ENCODE data around the gene NENF. TPM values are rescaled to one million over a fixed set of nuclear protein-coding genes. Genes with fewer than 3 reads are reported as not detected.
A peak's percentile ranks its signal among the peaks of the same experiment; 100 is the strongest.

The NENF gene
- total RNA-seq, 1 experiment from 2014 or later, result 71.8 TPM

GRCh38 chr1:212402666-212403321 is 29.9 kb upstream of the NENF start:
- CTCF ChIA-PET, result no interaction called here
- no peak overlapping the region for H2AFZ ChIP-seq
- no peaks in the 10 kb centered on the region for H3K27me3 ChIP-seq (ENCODE audit: insufficient read depth, low read depth)
- H3K4me2 ChIP-seq, result peak overlapping the region; percentile 24; the same call in 1 of the 2 replicates
- H3K36me3 ChIP-seq (ENCODE audit: low read depth), result peaks cover 29% of the 10 kb centered on the region
- no peak for TF ChIP-seq CTCF (conservative IDR thresholded peaks at IDR 0.05)
- no peak for TF ChIP-seq EZH2 (IDR thresholded peaks at IDR 0.05; ENCODE audit: low read depth)
- no peaks in the 10 kb centered on the region for H4K20me1 ChIP-seq (ENCODE audit: insufficient read depth)
- no peaks in the 10 kb centered on the region for H3K79me2 ChIP-seq (ENCODE audit: low read depth)
- intact Hi-C loops (cut with micrococcal nuclease; ENCODE audit: unreplicated experiment), result no loop called here
- no peak overlapping the region for H3K4me3 ChIP-seq
- POLR2A ChIA-PET (ENCODE audit: unreplicated experiment), result no interaction called here
- BruUV-seq (replicated peaks), result TSS peak; percentile 62
- H3K4me1 ChIP-seq (replicated peaks; ENCODE audit: insufficient read depth), result peaks cover 19% of the 10 kb centered on the region
- H3K27ac ChIP-seq, result peak overlapping the region; percentile 94
- peaks cover 11% of the 10 kb centered on the region for H3K9me3 ChIP-seq (ENCODE audit: insufficient read depth, low read depth)
- H3K9me2 ChIP-seq (ENCODE audit: insufficient read depth), result no peaks in the 10 kb centered on the region
- peak in 1 of 2 experiments; percentile 31 for DNase-seq
- peaks cover 13% of the 10 kb centered on the region for H3F3A ChIP-seq (ENCODE audit: insufficient read depth, low read depth)

- ChIA-PET CTCF (no interaction called here), POLR2A (ENCODE audit: unreplicated experiment) (no interaction called here)
Observed at GRCh38 chr1:212410231-212410820, 22.4 kb upstream of the NENF start.

GRCh38 chr1:212412374-212412773 is 20.3 kb upstream of the NENF start:
- no peaks in the 10 kb centered on the region for H3K9me2 ChIP-seq (ENCODE audit: insufficient read depth)
- POLR2A ChIA-PET (ENCODE audit: unreplicated experiment), result no interaction called here
- no peak for DNase-seq
- H3K4me3 ChIP-seq, result no peak overlapping the region
- H2AFZ ChIP-seq, result no peak overlapping the region
- intact Hi-C loops (cut with micrococcal nuclease; ENCODE audit: unreplicated experiment), result no loop called here
- peaks cover 9% of the 10 kb centered on the region for H3K4me1 ChIP-seq (replicated peaks; ENCODE audit: insufficient read depth)
- BruUV-seq (replicated peaks), result no TSS peak
- H3F3A ChIP-seq (ENCODE audit: insufficient read depth, low read depth), result no peaks in the 10 kb centered on the region
- TF ChIP-seq CTCF (conservative IDR thresholded peaks at IDR 0.05) (no peak), EZH2 (IDR thresholded peaks at IDR 0.05; ENCODE audit: low read depth) (no peak)
- H3K36me3 ChIP-seq (ENCODE audit: low read depth), result no peaks in the 10 kb centered on the region
- no peak overlapping the region for H3K27ac ChIP-seq
- no peaks in the 10 kb centered on the region for H3K27me3 ChIP-seq (ENCODE audit: insufficient read depth, low read depth)
- no peaks in the 10 kb centered on the region for H4K20me1 ChIP-seq (ENCODE audit: insufficient read depth)
- peaks cover 16% of the 10 kb centered on the region for H3K79me2 ChIP-seq (ENCODE audit: low read depth)
- no peak overlapping the region for H3K4me2 ChIP-seq
- no peaks in the 10 kb centered on the region for H3K9me3 ChIP-seq (ENCODE audit: insufficient read depth, low read depth)
- CTCF ChIA-PET, result no interaction called here

More at GRCh38 chr1:212410231-212410820, 22.4 kb upstream of the NENF start:
- Histone ChIP-seq H3K79me2 (ENCODE audit: low read depth) (peaks cover 16% of the 10 kb centered on the region), H3K4me2 (no peak overlapping the region), H3K9me2 (ENCODE audit: insufficient read depth) (no peaks in the 10 kb centered on the region), H3F3A (ENCODE audit: insufficient read depth, low read depth) (no peaks in the 10 kb centered on the region), H3K4me1 (replicated peaks; ENCODE audit: insufficient read depth) (peaks cover 9% of the 10 kb centered on the region), H3K9me3 (ENCODE audit: insufficient read depth, low read depth) (no peaks in the 10 kb centered on the region), H3K4me3 (no peak overlapping the region), H4K20me1 (ENCODE audit: insufficient read depth) (no peaks in the 10 kb centered on the region), H2AFZ (no peak overlapping the region), H3K27me3 (ENCODE audit: insufficient read depth, low read depth) (no peaks in the 10 kb centered on the region), H3K27ac (no peak overlapping the region), H3K36me3 (ENCODE audit: low read depth) (0 out of 2 replicates have a peak, but pooled peaks cover under 1% of the 10 kb centered on the region)
- intact Hi-C loops (cut with micrococcal nuclease; ENCODE audit: unreplicated experiment), result no loop called here
- no TSS peak for BruUV-seq (replicated peaks)
- TF ChIP-seq CTCF (conservative IDR thresholded peaks at IDR 0.05) (no peak), EZH2 (IDR thresholded peaks at IDR 0.05; ENCODE audit: low read depth) (no peak)
- DNase-seq, result no peak
